ENCODE data around the gene PPDPF. TPM values are rescaled to one million over a fixed set of nuclear protein-coding genes. Genes with fewer than 3 reads are reported as not detected.
"Not testable (repeated sequence)": the region's sequence is repeated elsewhere in the genome, so short reads cannot be mapped to it uniquely, and the experiment has no call there.

The PPDPF gene
- total and polyA plus RNA-seq, 8 donors, result 155 to 662 (median 277) TPM

- TF ChIP-seq, protein P1, sequence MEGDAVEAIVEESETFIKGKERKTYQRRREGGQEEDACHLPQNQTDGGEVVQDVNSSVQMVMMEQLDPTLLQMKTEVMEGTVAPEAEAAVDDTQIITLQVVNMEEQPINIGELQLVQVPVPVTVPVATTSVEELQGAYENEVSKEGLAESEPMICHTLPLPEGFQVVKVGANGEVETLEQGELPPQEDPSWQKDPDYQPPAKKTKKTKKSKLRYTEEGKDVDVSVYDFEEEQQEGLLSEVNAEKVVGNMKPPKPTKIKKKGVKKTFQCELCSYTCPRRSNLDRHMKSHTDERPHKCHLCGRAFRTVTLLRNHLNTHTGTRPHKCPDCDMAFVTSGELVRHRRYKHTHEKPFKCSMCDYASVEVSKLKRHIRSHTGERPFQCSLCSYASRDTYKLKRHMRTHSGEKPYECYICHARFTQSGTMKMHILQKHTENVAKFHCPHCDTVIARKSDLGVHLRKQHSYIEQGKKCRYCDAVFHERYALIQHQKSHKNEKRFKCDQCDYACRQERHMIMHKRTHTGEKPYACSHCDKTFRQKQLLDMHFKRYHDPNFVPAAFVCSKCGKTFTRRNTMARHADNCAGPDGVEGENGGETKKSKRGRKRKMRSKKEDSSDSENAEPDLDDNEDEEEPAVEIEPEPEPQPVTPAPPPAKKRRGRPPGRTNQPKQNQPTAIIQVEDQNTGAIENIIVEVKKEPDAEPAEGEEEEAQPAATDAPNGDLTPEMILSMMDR (IDR thresholded peaks at IDR 0.05), result no peak
- ATAC-seq (no peak), DNase-seq (peak in 1 of 4 donors; percentile 58)
- peaks cover 0 to 92% of the 10 kb centered on the region in 2 donors for H3K27me3 ChIP-seq
- no peaks in the 10 kb centered on the region for H3K4me1 ChIP-seq
- peaks cover 0 to 10% of the 10 kb centered on the region in 2 donors for H3K9me3 ChIP-seq
- H3K27ac ChIP-seq, result no peak overlapping the region
- intact Hi-C loops (cut with DNase I), result no loop called here
- H3K36me3 ChIP-seq, result no peaks in the 10 kb centered on the region
- H3K4me3 ChIP-seq, result no peak overlapping the region
These were observed 13.4 kb upstream of the PPDPF start for GRCh38 chr20:63507083-63507743.

DNA sequence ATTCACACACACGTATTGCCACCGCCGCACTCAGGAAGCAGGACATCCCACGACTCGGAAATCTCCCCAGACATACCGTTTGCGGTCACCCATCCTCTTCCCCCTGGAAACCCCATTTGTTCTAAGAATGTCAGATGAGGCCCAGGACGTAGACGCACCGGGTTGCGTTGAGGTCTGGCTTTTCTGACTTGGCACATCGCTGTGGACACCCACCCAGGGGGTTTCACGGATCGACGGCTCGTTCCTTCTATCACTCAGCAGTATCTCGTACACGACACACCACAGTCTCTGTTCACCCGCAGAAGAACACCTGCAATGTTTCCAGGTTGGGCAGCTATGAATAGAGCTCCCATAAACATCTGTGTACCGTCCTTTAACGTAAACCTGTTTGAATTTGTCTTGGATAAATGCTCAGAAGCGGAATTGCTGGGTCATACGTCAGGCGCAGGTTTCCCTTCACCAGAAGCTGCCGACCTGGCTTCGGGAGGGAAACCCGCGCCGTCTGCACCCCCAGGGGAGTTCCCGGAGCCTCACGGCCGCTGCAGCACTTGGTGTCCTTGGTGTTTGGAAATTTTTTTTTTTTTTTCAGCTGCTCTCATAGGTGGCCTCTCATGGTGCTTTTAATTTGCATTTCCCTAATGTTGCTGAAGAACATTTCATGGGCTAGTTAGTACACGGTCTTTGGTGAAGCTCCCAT, 12.3 kb upstream of the PPDPF start:
- peak in 1 of 4 donors; percentile 40 for DNase-seq
- no peak for ATAC-seq
- TF ChIP-seq, protein P1 (IDR thresholded peaks at IDR 0.05), result no peak

GRCh38 chr20:63509088-63509564, 11.4 kb upstream of the PPDPF start:
- Histone ChIP-seq H3K9me3 (peaks cover 0 to 10% of the 10 kb centered on the region in 2 donors), H3K36me3 (no peaks in the 10 kb centered on the region), H3K27ac (no peak overlapping the region), H3K4me1 (no peaks in the 10 kb centered on the region), H3K27me3 (peaks cover 0 to 72% of the 10 kb centered on the region in 2 donors), H3K4me3 (no peak overlapping the region)
- ATAC-seq (no peak), DNase-seq (no peak)
- TF ChIP-seq, protein P1 (IDR thresholded peaks at IDR 0.05), result no peak
- intact Hi-C loops (cut with DNase I), result no loop called here

More for the DNA sequence above, 12.3 kb upstream of the PPDPF start:
- peaks cover 0 to 10% of the 10 kb centered on the region in 2 donors for H3K9me3 ChIP-seq
- H3K4me3 ChIP-seq, result no peak overlapping the region
- H3K27me3 ChIP-seq, result peaks cover 0 to 81% of the 10 kb centered on the region in 2 donors
- no peak overlapping the region for H3K27ac ChIP-seq
- intact Hi-C loops (cut with DNase I), result no loop called here
- H3K36me3 ChIP-seq, result no peaks in the 10 kb centered on the region
- no peaks in the 10 kb centered on the region for H3K4me1 ChIP-seq

DNA sequence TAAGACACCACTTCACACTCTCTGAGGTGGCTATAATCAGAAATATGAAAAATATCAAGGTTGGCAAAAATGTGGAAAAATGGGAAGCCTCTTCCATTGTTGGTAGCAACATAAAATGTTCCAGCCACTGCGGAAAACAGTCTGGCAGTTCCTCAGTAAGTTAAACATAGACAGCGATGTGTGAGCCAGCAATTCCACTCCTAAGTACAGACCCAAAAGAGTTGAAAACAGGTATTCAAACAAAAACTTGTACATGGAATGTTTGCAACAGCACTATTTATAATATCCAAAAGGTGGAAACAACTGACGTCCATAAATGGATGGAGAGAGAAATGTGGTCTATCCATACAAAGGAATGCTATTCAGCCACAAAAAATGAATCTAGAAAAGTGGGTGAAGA, 7.4 kb upstream of the PPDPF start:
- DNase-seq, result no peak
- intact Hi-C loops (cut with DNase I), result no loop called here

DNA sequence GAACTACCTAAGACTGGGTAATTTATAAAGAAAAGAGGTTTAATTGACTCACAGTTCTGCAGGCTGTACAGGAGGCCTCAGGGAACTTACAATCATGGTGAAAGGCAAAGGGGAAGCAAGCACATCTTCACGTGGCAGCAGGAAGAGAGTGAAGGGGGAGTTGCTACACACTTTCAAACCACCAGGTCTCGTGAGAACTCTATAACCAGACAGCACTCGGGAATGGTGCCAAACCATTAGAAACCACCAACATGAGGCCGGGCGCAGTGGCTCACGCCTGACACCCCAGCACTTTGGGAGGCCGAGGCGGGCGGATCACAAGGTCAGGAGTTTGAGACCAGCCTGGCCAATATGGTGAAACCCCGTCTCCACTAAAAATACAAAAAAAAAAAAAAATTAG, 6.0 kb upstream of the PPDPF start:
- DNase-seq; H3K36me3 ChIP-seq; H3K27ac ChIP-seq; H3K9me3 ChIP-seq; H3K4me1 ChIP-seq; H3K4me3 ChIP-seq; ATAC-seq; intact Hi-C loops (cut with DNase I): not testable (repeated sequence)
- H3K27me3 ChIP-seq, result peaks cover 0 to 33% of the 10 kb centered on the region in 2 donors

More for the DNA sequence above, 7.4 kb upstream of the PPDPF start:
- Histone ChIP-seq H3K27me3 (peaks cover 0 to 37% of the 10 kb centered on the region in 2 donors), H3K36me3 (no peaks in the 10 kb centered on the region), H3K4me3 (no peak overlapping the region), H3K9me3 (no peaks in the 10 kb centered on the region), H3K27ac (no peak overlapping the region), H3K4me1 (no peaks in the 10 kb centered on the region)
- no peak for ATAC-seq
- TF ChIP-seq, protein P1 (IDR thresholded peaks at IDR 0.05), result no peak
